Immature natural killer cell (primary cell): ENCODE results near the gene GRK6. TPM values are rescaled to one million over a fixed set of nuclear protein-coding genes. Genes with fewer than 3 reads are reported as not detected.

Source experiments
- DNase-seq, 3 donors: peaks; one replicate each; pipeline ENCODE4 v3.0.0; 2022; ENCODE audit warnings: mixed read lengths in 1 of 3
- H3K27ac Mint-ChIP-seq, 6 donors: one replicate each; pipeline ENCODE4 v1.8.0; 2020; ENCODE audit warnings: mixed read lengths in 6 of 6, mild to moderate bottlenecking in 5 of 6, inconsistent platforms in 4 of 6, moderate library complexity in 3 of 6
- H3K27me3 Mint-ChIP-seq, 3 donors: one replicate each; pipeline ENCODE4 v1.8.0; 2020 to 2021; ENCODE audit warnings: low read depth in 3 of 3, mild to moderate bottlenecking in 3 of 3, mixed read lengths in 3 of 3, moderate library complexity in 3 of 3, inconsistent platforms in 1 of 3
- H3K36me3 Mint-ChIP-seq, 3 donors: one replicate each; pipeline ENCODE4 v1.8.0; 2020; ENCODE audit warnings: mixed read lengths in 3 of 3, inconsistent platforms in 2 of 3, mild to moderate bottlenecking in 2 of 3
- H3K4me1 Mint-ChIP-seq, 2 donors: one replicate each; pipeline ENCODE4 v1.8.0; 2020; ENCODE audit warnings: inconsistent platforms in 2 of 2, mild to moderate bottlenecking in 2 of 2, mixed read lengths in 2 of 2, moderate library complexity in 1 of 2
- H3K4me3 Mint-ChIP-seq, 5 donors: one replicate each; pipeline ENCODE4 v1.8.0; 2020; ENCODE audit warnings: mild to moderate bottlenecking in 5 of 5, mixed read lengths in 5 of 5, inconsistent platforms in 3 of 5, moderate library complexity in 3 of 5
- H3K9me3 Mint-ChIP-seq, 6 donors: one replicate each; pipeline ENCODE4 v1.8.0; 2020; ENCODE audit warnings: mild to moderate bottlenecking in 6 of 6, mixed read lengths in 6 of 6, inconsistent platforms in 4 of 6, moderate library complexity in 3 of 6
- polyA plus RNA-seq, 3 donors: library from polyadenylated mRNA; unstranded; fragments of 300-500 nt; fragmentation: Illumina TruSeq; gene quantifications; one replicate each; pipeline ENCODE4 v1.2.3, GENCODE V29; 2021

Gene GRK6
- polyA plus RNA-seq, 3 donors from 2014 or later = 102 to 129 (median 103) TPM

- Mint-ChIP-seq H3K4me1 (peaks cover 40 to 52% of the 10 kb centered on the region in 2 donors), H3K27ac (peak overlapping the region in 1 of 6 donors; percentile 70), H3K27me3 (peaks cover 25 to 44% (median 36%) of the 10 kb centered on the region in 3 donors), H3K36me3 (no peaks in the 10 kb centered on the region), H3K4me3 (peak overlapping the region in 1 of 5 donors; percentile 9), H3K9me3 (no peaks in the 10 kb centered on the region)
- DNase-seq = no peak
These were observed 22.9 kb downstream of the GRK6 start for GRCh38 chr5:177449140-177450061.

GRCh38 chr5:177450667-177451424, 24.4 kb downstream of the GRK6 start:
- no peak overlapping the region for H3K4me3 Mint-ChIP-seq
- H3K27ac Mint-ChIP-seq = peak overlapping the region in 1 of 6 donors; percentile 28

GRCh38 chr5:177452688-177453638, 26.5 kb downstream of the GRK6 start:
- H3K27ac Mint-ChIP-seq = peak overlapping the region in 3 of 6 donors; percentile 3 to 88 (median 36)

More at GRCh38 chr5:177450667-177451424, 24.4 kb downstream of the GRK6 start:
- Mint-ChIP-seq H3K36me3 (no peaks in the 10 kb centered on the region), H3K4me1 (peaks cover 27 to 38% of the 10 kb centered on the region in 2 donors), H3K27me3 (peaks cover 23 to 38% (median 31%) of the 10 kb centered on the region in 3 donors), H3K9me3 (no peaks in the 10 kb centered on the region)
- no peak for DNase-seq

GRCh38 chr5:177453852-177454396, 27.4 kb downstream of the GRK6 start:
- Mint-ChIP-seq H3K4me3 (peak overlapping the region; percentile 67 to 76 (median 71)), H3K27me3 (peaks cover 9 to 33% (median 23%) of the 10 kb centered on the region in 3 donors), H3K9me3 (no peaks in the 10 kb centered on the region), H3K36me3 (no peaks in the 10 kb centered on the region), H3K4me1 (peaks cover 17 to 28% of the 10 kb centered on the region in 2 donors), H3K27ac (peak overlapping the region; percentile 57 to 90 (median 84))
- no peak for DNase-seq

More at GRCh38 chr5:177452688-177453638, 26.5 kb downstream of the GRK6 start:
- Mint-ChIP-seq H3K27me3 (peaks cover 16 to 39% (median 26%) of the 10 kb centered on the region in 3 donors), H3K4me3 (peak overlapping the region in 3 of 5 donors; percentile 10 to 52 (median 27)), H3K9me3 (no peaks in the 10 kb centered on the region), H3K36me3 (no peaks in the 10 kb centered on the region), H3K4me1 (peaks cover 24 to 37% of the 10 kb centered on the region in 2 donors)
- no peak for DNase-seq

GRCh38 chr5:177454397-177455035, 28.0 kb downstream of the GRK6 start:
- Mint-ChIP-seq H3K27me3 (peaks cover 9 to 33% (median 23%) of the 10 kb centered on the region in 3 donors), H3K4me3 (peak overlapping the region; percentile 70 to 86 (median 75)), H3K4me1 (peaks cover 17 to 28% of the 10 kb centered on the region in 2 donors), H3K36me3 (no peaks in the 10 kb centered on the region), H3K9me3 (no peaks in the 10 kb centered on the region), H3K27ac (peak overlapping the region in 3 of 6 donors; percentile 55 to 95 (median 90))
- peak; percentile 94 to 95 (median 94) for DNase-seq

GRCh38 chr5:177455036-177455660, 28.7 kb downstream of the GRK6 start:
- H3K36me3 Mint-ChIP-seq = no peaks in the 10 kb centered on the region
- H3K27ac Mint-ChIP-seq = peak overlapping the region; percentile 55 to 95 (median 66)
- peaks cover 17 to 28% of the 10 kb centered on the region in 2 donors for H3K4me1 Mint-ChIP-seq
- DNase-seq = peak; percentile 89 to 90 (median 90)
- peak overlapping the region; percentile 71 to 91 (median 83) for H3K4me3 Mint-ChIP-seq
- H3K27me3 Mint-ChIP-seq = peaks cover 9 to 31% (median 23%) of the 10 kb centered on the region in 3 donors
- H3K9me3 Mint-ChIP-seq = no peaks in the 10 kb centered on the region

- H3K9me3 Mint-ChIP-seq = no peaks in the 10 kb centered on the region
- no peaks in the 10 kb centered on the region for H3K36me3 Mint-ChIP-seq
- H3K4me1 Mint-ChIP-seq = peaks cover 17 to 28% of the 10 kb centered on the region in 2 donors
- H3K27ac Mint-ChIP-seq = peak overlapping the region; percentile 81 to 97 (median 94)
- H3K4me3 Mint-ChIP-seq = peak overlapping the region; percentile 83 to 92 (median 90)
- H3K27me3 Mint-ChIP-seq = peaks cover 9 to 29% (median 23%) of the 10 kb centered on the region in 3 donors
- peak; percentile 85 to 88 (median 87) for DNase-seq
These were observed 29.4 kb downstream of the GRK6 start for GRCh38 chr5:177455661-177456590.

GRCh38 chr5:177456591-177456964, 30.1 kb downstream of the GRK6 start:
- Mint-ChIP-seq H3K9me3 (no peaks in the 10 kb centered on the region), H3K36me3 (no peaks in the 10 kb centered on the region), H3K27me3 (peaks cover 9 to 28% (median 23%) of the 10 kb centered on the region in 3 donors), H3K4me3 (peak overlapping the region in 4 of 5 donors; percentile 83 to 92 (median 88)), H3K27ac (peak overlapping the region; percentile 46 to 95 (median 91)), H3K4me1 (peaks cover 17 to 28% of the 10 kb centered on the region in 2 donors)
- no peak for DNase-seq

- DNase-seq = peak; percentile 71 to 75 (median 71)
- Mint-ChIP-seq H3K27ac (peak overlapping the region in 3 of 6 donors; percentile 49 to 66 (median 55)), H3K4me1 (peaks cover 17 to 23% of the 10 kb centered on the region in 2 donors), H3K27me3 (peaks cover 5 to 24% (median 18%) of the 10 kb centered on the region in 3 donors), H3K9me3 (no peaks in the 10 kb centered on the region), H3K4me3 (peak overlapping the region in 3 of 5 donors; percentile 44 to 51 (median 48)), H3K36me3 (no peaks in the 10 kb centered on the region)
These were observed 30.7 kb downstream of the GRK6 start for GRCh38 chr5:177456976-177457851.
